Activated T-cell treated with anti-CD3 and anti-CD28 coated beads for 48 hours (primary cell): ENCODE results near the gene AGMO.
"Not testable (repeated sequence)": the region's sequence is repeated elsewhere in the genome, so short reads cannot be mapped to it uniquely, and the experiment has no call there.

Source experiments
- DNase-seq: peaks from one replicate; pipeline ENCODE4 v3.0.0-alpha.2; 2020; ENCODE audit warnings: low read depth

The AGMO gene

GRCh38 chr7:15315678-15316077 lies 246.1 kb downstream of the AGMO start:
- no peak for DNase-seq

- no peak for DNase-seq
These were observed 246.9 kb downstream of the AGMO start for GRCh38 chr7:15314922-15315321.

- DNase-seq = no peak
These were observed 248.5 kb downstream of the AGMO start for GRCh38 chr7:15313361-15313760.

DNA sequence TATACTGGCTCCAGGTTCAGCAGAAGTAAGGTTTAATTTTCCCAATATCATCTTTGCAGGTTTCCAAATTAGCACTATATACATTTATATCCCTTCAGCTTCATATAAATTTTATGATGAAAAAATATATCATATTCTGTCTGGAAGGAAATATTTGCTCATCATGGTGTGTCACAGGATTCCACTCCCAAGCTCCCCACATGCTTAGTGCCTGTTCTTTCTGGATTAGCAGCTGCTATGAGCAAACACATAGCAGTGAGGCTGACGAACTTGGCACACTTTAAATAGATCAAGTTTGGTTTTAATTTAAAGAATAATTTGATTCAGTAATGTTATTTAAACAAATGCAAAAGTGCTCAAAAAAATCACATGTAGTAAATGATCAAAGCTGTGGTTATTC lies 251.9 kb downstream of the AGMO start:
- no peak for DNase-seq

GRCh38 chr7:15308821-15309220 lies 253.0 kb downstream of the AGMO start:
- no peak for DNase-seq

DNA sequence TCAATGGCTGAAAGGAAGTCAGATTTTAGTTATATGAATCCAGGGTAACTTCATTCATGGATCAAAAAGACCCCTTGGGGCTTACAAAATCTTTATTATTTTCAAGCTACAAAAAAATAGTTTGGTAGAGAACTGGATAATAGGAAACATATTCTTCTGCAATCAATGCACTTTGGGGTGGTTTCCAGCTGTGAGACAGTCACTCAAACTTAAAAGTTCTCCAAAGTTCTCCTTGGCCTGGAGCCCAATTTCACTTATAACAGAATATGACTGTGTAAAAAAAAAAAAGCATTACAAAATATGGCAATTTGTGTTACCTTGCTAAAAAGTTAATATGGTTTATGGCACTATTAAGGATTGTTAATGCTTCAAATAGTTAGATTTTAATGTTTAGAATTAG lies 255.5 kb downstream of the AGMO start:
- DNase-seq = no peak

DNA sequence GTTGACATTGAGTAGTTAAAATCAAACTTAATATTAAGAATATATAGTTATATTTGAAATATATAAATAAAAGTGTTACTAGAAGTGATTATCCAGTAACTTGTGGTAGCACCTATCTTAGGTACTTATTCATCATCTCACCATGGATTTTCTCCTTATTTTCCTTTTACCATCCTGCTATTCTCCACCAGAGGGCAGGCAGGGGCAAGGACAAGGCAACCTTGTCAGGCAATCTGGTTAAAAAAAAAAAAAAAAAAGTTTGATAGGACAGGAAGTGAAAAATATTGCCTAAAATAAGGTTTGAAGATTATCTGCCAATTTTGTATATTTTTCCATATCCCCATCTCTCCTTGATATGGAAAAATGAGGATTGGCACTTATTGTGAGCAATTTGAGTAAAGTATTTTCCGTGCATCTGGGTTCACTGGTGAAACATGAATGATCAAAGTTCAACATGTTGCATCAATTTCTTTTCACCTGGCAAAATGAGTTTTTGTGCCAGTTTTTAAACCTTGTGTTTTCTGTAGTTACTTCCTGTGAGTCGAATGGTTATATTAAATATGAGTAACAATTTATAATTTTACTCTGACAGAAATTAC lies 256.7 kb downstream of the AGMO start:
- no peak for DNase-seq

GRCh38 chr7:15303357-15303756 lies 258.5 kb downstream of the AGMO start:
- DNase-seq = no peak

- DNase-seq = not testable (repeated sequence)
These were observed 260.8 kb downstream of the AGMO start for GRCh38 chr7:15300986-15301385.

DNA sequence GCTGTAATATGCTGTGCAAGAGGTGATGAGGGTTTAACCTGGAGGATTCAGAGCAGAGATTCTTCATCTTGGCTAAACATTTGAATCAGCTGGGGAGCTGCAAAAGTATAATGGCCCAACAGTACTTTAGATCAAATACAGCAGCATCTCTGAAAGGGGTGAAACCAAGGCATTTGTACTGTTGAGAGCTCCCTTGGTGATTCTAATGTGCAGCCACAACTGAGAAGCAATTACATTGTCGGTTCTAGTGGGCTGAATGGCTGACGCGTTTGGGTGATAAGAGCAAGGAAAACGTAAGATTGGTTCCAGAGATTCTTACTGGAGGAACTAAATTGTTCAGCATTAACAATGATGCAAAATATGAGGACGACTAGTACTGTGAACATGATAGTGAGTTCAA lies 269.7 kb downstream of the AGMO start:
- DNase-seq = no peak

DNA sequence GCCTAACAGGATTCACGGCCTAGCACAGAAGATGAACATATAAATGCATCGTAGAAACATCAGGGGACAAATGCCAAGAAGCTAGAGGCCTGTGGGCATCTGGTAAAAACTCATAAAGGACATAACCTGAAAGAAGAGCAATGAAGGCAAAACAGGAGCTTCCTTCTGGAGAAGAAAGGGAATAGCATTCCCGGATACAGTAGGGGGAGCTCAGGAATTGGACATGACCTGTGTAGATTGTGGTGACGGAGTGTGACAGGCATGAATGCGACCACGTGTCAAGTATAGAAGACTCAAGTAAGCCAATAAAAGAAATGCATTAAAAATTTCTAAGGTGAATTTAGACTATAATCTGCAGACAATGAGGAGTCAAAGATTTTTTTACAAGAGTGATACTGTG lies 270.1 kb downstream of the AGMO start:
- DNase-seq = no peak

GRCh38 chr7:15288741-15289140 lies 273.1 kb downstream of the AGMO start:
- DNase-seq = no peak

GRCh38 chr7:15284396-15284795 lies 277.4 kb downstream of the AGMO start:
- no peak for DNase-seq

DNA sequence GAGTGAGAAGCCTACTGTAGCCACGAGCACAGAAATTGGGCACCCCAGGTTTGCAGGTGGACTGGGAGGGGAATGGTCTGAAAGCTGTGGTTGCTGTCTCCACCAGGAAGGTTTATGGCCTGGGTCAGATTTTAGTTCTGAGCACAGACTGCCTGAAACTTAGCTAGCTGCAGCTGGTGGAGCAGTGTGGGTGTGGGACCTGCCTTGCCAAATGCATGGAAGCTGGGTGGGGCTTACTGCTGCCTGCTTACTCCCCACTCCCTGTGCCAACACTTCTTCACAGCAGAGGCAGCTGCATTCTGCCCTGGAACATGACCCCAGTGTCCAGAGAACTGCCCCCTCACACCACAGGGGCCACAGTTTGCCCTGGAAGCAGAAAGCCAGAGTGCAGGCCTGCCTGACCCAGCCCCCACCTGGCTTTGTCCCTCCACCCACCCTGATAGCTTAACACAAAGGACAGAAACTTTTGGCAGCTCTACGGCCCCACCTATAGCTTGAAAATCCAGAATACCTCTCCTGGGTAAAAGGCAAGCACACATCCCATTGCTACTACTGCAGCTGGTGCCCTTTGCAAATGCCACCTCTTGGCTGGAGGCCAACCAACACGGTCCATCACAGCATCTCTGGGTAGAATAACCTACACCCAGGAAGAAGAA lies 281.6 kb downstream of the AGMO start:
- DNase-seq = no peak

- DNase-seq = no peak
These were observed 282.2 kb downstream of the AGMO start for GRCh38 chr7:15279640-15280039.

GRCh38 chr7:15257689-15258088 lies 304.1 kb downstream of the AGMO start:
- DNase-seq = no peak

DNA sequence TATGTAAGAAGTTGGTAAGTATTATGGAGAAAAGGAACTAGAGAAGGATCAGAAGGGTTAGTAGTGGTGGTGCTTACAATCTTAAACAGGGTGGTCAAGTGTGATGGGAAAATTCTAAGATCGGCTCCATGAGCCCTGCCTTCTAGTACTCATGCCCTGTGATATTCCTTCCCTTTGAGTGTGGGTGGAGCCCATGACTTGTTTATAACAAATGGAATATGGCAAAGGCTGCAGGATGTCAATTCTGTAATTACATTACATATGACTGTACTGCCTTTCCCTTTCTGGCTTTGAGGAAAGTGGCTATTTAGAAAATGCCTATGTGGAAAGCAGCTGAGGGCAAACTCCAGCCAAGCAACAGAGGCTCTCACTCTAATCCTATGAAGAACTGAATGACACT lies 309.6 kb downstream of the AGMO start:
- no peak for DNase-seq

DNA sequence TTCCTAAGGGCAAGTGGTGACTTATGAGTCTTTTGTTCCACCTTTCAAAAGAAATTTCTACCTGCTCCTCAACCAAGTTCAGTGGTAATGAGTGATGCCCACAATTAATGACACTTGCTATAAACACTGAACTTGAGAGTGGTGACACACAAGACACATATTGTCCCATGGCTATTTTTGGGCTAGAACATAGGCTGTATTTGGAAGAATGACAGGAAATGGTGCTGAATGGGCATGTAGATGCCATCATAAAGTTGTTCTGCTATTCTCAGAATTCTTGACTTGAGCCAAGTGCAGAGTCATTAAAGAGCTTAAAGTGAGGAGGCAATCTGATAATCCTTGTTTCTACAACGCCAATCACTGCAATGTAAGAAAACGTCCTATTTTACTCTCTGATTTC lies 313.3 kb downstream of the AGMO start:
- DNase-seq = no peak

GRCh38 chr7:15245831-15246230 lies 316.0 kb downstream of the AGMO start:
- no peak for DNase-seq

DNA sequence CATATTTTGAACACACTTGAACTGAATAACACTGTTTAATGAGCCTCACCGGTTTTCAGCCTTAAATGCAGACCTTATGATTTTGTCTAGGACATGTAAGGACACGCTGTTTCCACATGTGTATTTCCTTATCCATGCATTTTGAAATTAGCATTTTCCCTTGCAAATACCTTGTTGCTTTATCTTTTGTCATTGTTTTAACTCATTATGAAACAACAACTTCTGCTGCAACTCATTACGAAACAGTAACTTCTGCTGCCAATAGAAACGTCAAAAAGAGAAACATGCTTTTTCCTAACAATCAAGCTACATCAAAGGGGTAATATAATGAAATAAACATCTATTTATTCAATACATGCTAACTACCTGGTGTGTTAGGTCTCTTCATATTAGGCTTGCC lies 322.0 kb downstream of the AGMO start:
- DNase-seq = no peak

- no peak for DNase-seq
These were observed 324.9 kb downstream of the AGMO start for GRCh38 chr7:15236952-15237351.

- no peak for DNase-seq
These were observed 327.4 kb downstream of the AGMO start for GRCh38 chr7:15234431-15234830.

GRCh38 chr7:15228831-15229230 lies 333.0 kb downstream of the AGMO start:
- no peak for DNase-seq

- DNase-seq = no peak
These were observed 335.8 kb downstream of the AGMO start for GRCh38 chr7:15225981-15226380.
